Lower lobe of right lung (tissue), 2 donors: ENCODE results near the gene ARAP1. TPM values are rescaled to one million over a fixed set of nuclear protein-coding genes. Genes with fewer than 3 reads are reported as not detected.

Experiments used
- ATAC-seq, 2 donors: fragments of 200-7000 bp; cut with Tn5 transposase; one replicate each; pipeline ENCODE4 v1.9.1; 2020 to 2022; ENCODE audit warnings: mild to moderate bottlenecking in 2 of 2, moderate library complexity in 2 of 2
- DNase-seq: peaks from one replicate; pipeline ENCODE4 v3.0.0-alpha.2; 2020
- H3K27ac ChIP-seq: fragments of 200-600 bp; one replicate; pipeline ENCODE4 v1.8.0; 2022
- H3K27me3 ChIP-seq: fragments of 200-600 bp; one replicate; pipeline ENCODE4 v1.8.0; 2022; ENCODE audit warnings: low read depth
- H3K36me3 ChIP-seq: fragments of 200-600 bp; one replicate; pipeline ENCODE4 v1.8.0; 2022; ENCODE audit warnings: mild to moderate bottlenecking
- H3K4me1 ChIP-seq: fragments of 200-600 bp; one replicate; pipeline ENCODE4 v1.8.0; 2022
- H3K4me3 ChIP-seq: fragments of 200-600 bp; one replicate; pipeline ENCODE4 v1.8.0; 2022; ENCODE audit warnings: mild to moderate bottlenecking
- H3K9me3 ChIP-seq: fragments of 200-600 bp; one replicate; pipeline ENCODE4 v1.8.0; 2022
- CTCF ChIP-seq: fragments of 200-600 bp; IDR thresholded peaks from one replicate; pipeline ENCODE4 v1.8.0; 2022; ENCODE audit warnings: antibody characterized with exemption, mild to moderate bottlenecking
- intact Hi-C: fragments of 100-400 bp; cut with DNase I; formaldehyde crosslinking; loops from one replicate; pipeline ENCODE4 v1.11.0; 2022
- total RNA-seq: library from RNA; stranded (reverse); fragmentation: NEBNext Ultra II Directional; extraction: Animal tissue kit (Norgen Biotek cat#: 25700); gene quantifications from one replicate; pipeline ENCODE4 v1.2.1, GENCODE V29; 2021
- donor health status: DM: no; HTN: yes; CAD: no; lungs with severe emphysema.

The ARAP1 gene
- total RNA-seq, 1 donor from 2014 or later = 276 TPM

DNA sequence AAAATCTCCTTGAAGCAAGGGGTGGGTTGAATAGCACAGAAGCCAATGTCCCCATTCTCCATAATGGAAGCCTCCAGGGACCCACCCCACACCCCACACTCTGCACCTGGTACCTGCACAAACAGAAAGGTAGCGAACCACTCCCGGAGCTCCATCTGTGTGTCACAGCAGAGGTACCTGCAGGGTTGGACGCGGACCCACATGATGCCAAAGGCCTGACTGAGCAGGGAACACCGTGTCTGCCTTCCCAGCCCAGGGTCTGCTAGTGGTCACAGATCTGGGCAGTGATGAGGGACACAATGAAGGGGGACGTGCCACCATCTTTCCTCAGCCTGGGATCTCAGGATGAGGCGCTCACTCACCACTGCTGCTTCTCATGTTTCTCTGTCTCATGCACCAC, 64.9 kb downstream of the ARAP1 start:
- no peak for TF ChIP-seq CTCF
- Histone ChIP-seq H3K27ac (no peak overlapping the region), H3K36me3 (peaks cover 98% of the 10 kb centered on the region), H3K27me3 (no peaks in the 10 kb centered on the region), H3K4me1 (peaks cover 29% of the 10 kb centered on the region), H3K9me3 (no peaks in the 10 kb centered on the region), H3K4me3 (no peak overlapping the region)
- intact Hi-C loops = no loop called here
- ATAC-seq (no peak), DNase-seq (no peak)

GRCh38 chr11:72686639-72687220, 65.5 kb downstream of the ARAP1 start:
- Histone ChIP-seq H3K27me3 (no peaks in the 10 kb centered on the region), H3K27ac (no peak overlapping the region), H3K9me3 (no peaks in the 10 kb centered on the region), H3K4me1 (peaks cover 29% of the 10 kb centered on the region), H3K4me3 (no peak overlapping the region), H3K36me3 (peaks cover 92% of the 10 kb centered on the region)
- intact Hi-C loops = no loop called here
- ATAC-seq (no peak), DNase-seq (no peak)
- no peak for TF ChIP-seq CTCF

DNA sequence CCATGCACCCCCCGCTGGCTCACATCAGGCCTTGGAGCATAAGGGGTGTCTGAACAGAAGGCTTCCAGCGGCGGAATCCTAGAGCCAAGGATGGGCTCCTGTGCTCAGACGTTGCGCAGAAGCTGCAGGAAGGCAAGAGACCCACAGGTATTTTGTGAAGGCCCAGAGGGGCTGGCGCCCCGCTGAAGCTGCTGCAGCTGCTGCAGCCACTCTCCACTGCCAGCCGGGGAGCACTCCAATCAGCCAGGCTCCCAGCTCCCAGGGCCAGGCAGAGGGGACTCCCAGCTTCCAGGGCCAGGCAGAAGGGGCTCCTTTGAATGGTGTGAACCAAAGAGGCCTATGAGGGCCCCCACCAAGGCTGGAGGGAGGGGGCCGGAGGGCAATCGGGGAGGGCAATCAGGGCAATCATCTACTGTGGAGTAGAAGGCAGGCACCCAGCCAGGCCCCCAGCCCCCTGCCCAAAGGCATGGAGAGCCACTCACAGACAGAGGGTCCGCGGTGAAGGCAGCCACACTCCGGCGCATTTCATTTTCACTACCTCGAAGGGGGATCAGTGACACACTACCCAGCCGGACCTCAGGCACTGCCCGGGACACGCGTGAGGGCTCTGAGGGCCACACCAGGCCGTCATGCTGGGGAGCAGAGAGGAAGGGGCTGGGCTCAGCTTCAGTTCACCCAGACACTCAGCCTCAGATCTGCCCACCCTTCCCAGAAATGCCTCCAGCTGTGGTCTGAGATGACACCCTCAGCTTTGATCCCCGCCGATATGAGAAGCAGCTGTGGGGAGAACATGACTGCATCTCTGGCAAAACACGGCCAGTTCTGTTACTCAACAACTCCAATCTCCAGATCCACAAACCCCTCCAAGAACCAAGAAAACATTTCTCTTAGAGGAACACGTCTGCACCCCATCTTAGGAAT, 66.4 kb downstream of the ARAP1 start:
- no peaks in the 10 kb centered on the region for H3K27me3 ChIP-seq
- peak overlapping the region; percentile 66 for H3K27ac ChIP-seq
- intact Hi-C loops = no loop called here
- peaks cover 34% of the 10 kb centered on the region for H3K4me1 ChIP-seq
- H3K36me3 ChIP-seq = peaks cover 82% of the 10 kb centered on the region
- ATAC-seq (peak in 1 of 2 donors; percentile 3), DNase-seq (no peak)
- no peaks in the 10 kb centered on the region for H3K9me3 ChIP-seq
- no peak for TF ChIP-seq CTCF
- no peak overlapping the region for H3K4me3 ChIP-seq

DNA sequence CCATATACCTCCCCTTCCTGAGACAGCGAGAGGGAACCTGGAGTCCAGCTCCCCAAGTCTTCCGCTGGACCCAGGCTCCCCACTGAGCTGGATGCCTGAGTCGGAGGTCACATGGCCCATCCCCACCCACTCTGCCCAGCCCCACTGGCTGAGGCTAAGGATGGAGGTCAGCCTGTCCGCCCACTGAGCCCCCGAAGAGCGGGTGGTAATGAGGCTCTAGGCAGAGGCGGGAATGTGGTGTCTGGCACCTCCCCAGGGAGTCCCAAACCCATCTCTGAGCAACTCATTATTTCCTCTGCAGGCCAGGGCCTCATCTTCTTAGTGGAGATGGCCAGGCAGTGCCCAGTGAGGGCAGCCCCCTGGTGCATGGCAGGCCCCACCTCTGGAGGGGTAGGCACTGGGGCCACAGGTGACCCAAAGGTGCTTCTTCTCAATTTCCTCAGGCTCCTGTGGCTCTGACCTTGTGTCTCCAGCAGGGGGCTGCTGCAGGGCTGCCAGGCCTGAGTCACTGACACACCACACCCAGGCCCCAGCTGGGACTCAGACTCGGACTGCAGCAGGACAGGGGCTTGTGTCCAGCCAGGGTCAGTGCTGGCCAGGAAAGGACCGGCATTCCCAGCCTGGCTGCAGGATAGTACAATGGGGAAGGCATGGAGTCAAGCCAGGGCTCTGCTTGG, 67.8 kb downstream of the ARAP1 start:
- Histone ChIP-seq H3K4me3 (no peak overlapping the region), H3K4me1 (peaks cover 35% of the 10 kb centered on the region), H3K9me3 (no peaks in the 10 kb centered on the region), H3K27ac (peak overlapping the region; percentile 2), H3K27me3 (no peaks in the 10 kb centered on the region), H3K36me3 (peaks cover 68% of the 10 kb centered on the region)
- intact Hi-C loops = no loop called here
- ATAC-seq (peak; percentile 53 to 54), DNase-seq (peak; percentile 68)
- peak; percentile 62 for TF ChIP-seq CTCF

GRCh38 chr11:72683782-72684200, 68.4 kb downstream of the ARAP1 start:
- Histone ChIP-seq H3K9me3 (no peaks in the 10 kb centered on the region), H3K27me3 (no peaks in the 10 kb centered on the region), H3K36me3 (peaks cover 62% of the 10 kb centered on the region), H3K4me3 (no peak overlapping the region), H3K27ac (peak overlapping the region; percentile 2), H3K4me1 (peaks cover 35% of the 10 kb centered on the region)
- intact Hi-C loops = no loop called here
- DNase-seq = peak; percentile 71
- TF ChIP-seq CTCF = peak; percentile 93
- peak; percentile 59 to 65 for ATAC-seq
